ENCODE measurements around the gene GAS2L3. TPM values are rescaled to one million over a fixed set of nuclear protein-coding genes. Genes with fewer than 3 reads are reported as not detected.

Gene GAS2L3
- total RNA-seq, 1 experiment from 2014 or later, result 38.7 TPM

- Histone ChIP-seq H3K4me3 (replicated peaks in 1 of 2; ENCODE audit: low read depth in 1 of 2, low read length in 2 of 2) (no peak overlapping the region), H3K9me3 (ENCODE audit: control insufficient read depth in 1 of 2, insufficient read depth in 1 of 2, low read depth in 1 of 2, low read length in 2 of 2) (no peaks in the 10 kb centered on the region), H4K20me1 (ENCODE audit: insufficient read depth) (no peaks in the 10 kb centered on the region), H3K79me2 (ENCODE audit: insufficient read depth, low read length) (no peaks in the 10 kb centered on the region), H3K4me2 (ENCODE audit: low read length) (no peak overlapping the region), H3K36me3 (ENCODE audit: control insufficient read depth in 1 of 2, insufficient read depth in 2 of 2, low read length in 2 of 2) (no peaks in the 10 kb centered on the region), H2AFZ (ENCODE audit: low read depth, low read length, poor library complexity, severe bottlenecking) (peak overlapping the region; percentile 62), H3K27me3 (ENCODE audit: insufficient read depth, low read length) (no peaks in the 10 kb centered on the region), H3K9ac (ENCODE audit: low read length) (no peak overlapping the region), H3K4me1 (ENCODE audit: control insufficient read depth in 1 of 2, insufficient read depth in 2 of 2, low read length in 2 of 2) (no peaks in the 10 kb centered on the region), H3K9me2 (ENCODE audit: insufficient read depth) (no peaks in the 10 kb centered on the region), H3K27ac (ENCODE audit: low read depth, low read length) (no peak overlapping the region)
- no TSS peak for BruUV-seq (replicated peaks)
- intact Hi-C loops (cut with micrococcal nuclease), result loop anchor here (1.0 to 5.0 kb wide), 3 partner anchors 206 to 742 kb away; no protein-coding TSS in a partner anchor
- RAD21 ChIA-PET (ENCODE audit: low non-redundant PET in 1 of 2, low total read pairs in 2 of 2, uncharacterized antibody in 2 of 2, unreplicated experiment in 2 of 2), result interaction anchor here (1.3 kb wide), 2 partner anchors 150 to 207 kb away, joined by 3 to 4 read pairs; no protein-coding TSS in a partner anchor
- DNase-seq (ENCODE audit: low read depth, low spot score) (peak; percentile 86), ATAC-seq (peak; percentile 89)
- POLR2A ChIA-PET, result no interaction called here
- CTCF ChIA-PET, result interaction anchor here (0.8 to 3.6 kb wide), 10 partner anchors 12 to 1511 kb away, joined by 3 to 40 read pairs (median 4); partner anchors contain the start of genes DEPDC4, GAS2L3 and SCYL2
- TF ChIP-seq TCF7L2 (IDR thresholded peaks at IDR 0.05; ENCODE audit: borderline replicate concordance, extremely low read depth, insufficient read depth, insufficient read length), result no peak
- TF ChIP-seq SRF (IDR thresholded peaks at IDR 0.05; ENCODE audit: low read depth), result no peak
- TF ChIP-seq CTCF (IDR thresholded peaks at IDR 0.05 in 2 of 3, conservative IDR thresholded peaks at IDR 0.05 in 1 of 3; ENCODE audit: borderline replicate concordance in 1 of 3, insufficient read depth in 1 of 3, low read depth in 2 of 3, low read length in 2 of 3), result peak; percentile 83 to 99 (median 94)
- TF ChIP-seq SP1 (IDR thresholded peaks at IDR 0.05; ENCODE audit: low read depth), result no peak
- TF ChIP-seq FOSL1 (IDR thresholded peaks at IDR 0.05; ENCODE audit: low read depth), result 0 out of 2 replicates have a peak, but pooled peaks have one; percentile 7
- no peak for TF ChIP-seq REST (IDR thresholded peaks at IDR 0.05; ENCODE audit: low read depth)
- TF ChIP-seq POLR2A (IDR thresholded peaks at IDR 0.05; ENCODE audit: borderline replicate concordance, extremely low read depth, insufficient read depth, insufficient read length), result no peak
- TF ChIP-seq JUND (IDR thresholded peaks at IDR 0.05), result no peak
- peak; percentile 65 for TF ChIP-seq CBX3 (IDR thresholded peaks at IDR 0.05; ENCODE audit: low read depth)
- TF ChIP-seq EZH2 (IDR thresholded peaks at IDR 0.05), result no peak
- no peak for TF ChIP-seq YY1 (IDR thresholded peaks at IDR 0.05; ENCODE audit: extremely low read depth, insufficient replicate concordance, low read depth, low read length)
- TF ChIP-seq ZNF274 (IDR thresholded peaks at IDR 0.05; ENCODE audit: low read depth, low read length), result no peak
- peak; percentile 59 for TF ChIP-seq ELF1 (IDR thresholded peaks at IDR 0.05; ENCODE audit: borderline replicate concordance, low read depth)
- peak; percentile 96 for TF ChIP-seq RAD21 (IDR thresholded peaks at IDR 0.05; ENCODE audit: low read depth)
- no peak for TF ChIP-seq CEBPB (IDR thresholded peaks at IDR 0.05; ENCODE audit: low read depth)
- no peak for TF ChIP-seq POLR2AphosphoS5 (IDR thresholded peaks at IDR 0.05; ENCODE audit: low read depth, low read length)
- no peak; the same call in 1 of the 2 replicates for TF ChIP-seq MAX (IDR thresholded peaks at IDR 0.05)
- no peak for TF ChIP-seq ZFX (IDR thresholded peaks at IDR 0.05)
- no peak; the same call in 1 of the 2 replicates for TF ChIP-seq SIN3A (IDR thresholded peaks at IDR 0.05; ENCODE audit: low read depth)
- TF ChIP-seq ZBTB33 (IDR thresholded peaks at IDR 0.05; ENCODE audit: extremely low read depth, insufficient replicate concordance, low read length), result no peak
- no peak for TF ChIP-seq EGR1 (IDR thresholded peaks at IDR 0.05; ENCODE audit: low read depth)
Observed at GRCh38 chr12:100554608-100555077, 18.8 kb upstream of the GAS2L3 start.
